K562 (cell line): ENCODE results near the gene IGFL1. TPM values are rescaled to one million over a fixed set of nuclear protein-coding genes. Genes with fewer than 3 reads are reported as not detected.

Experiments used
- ATF7 ChIP-seq: fragments of 450-650 bp; IDR thresholded peaks from 2 replicates; pipeline ENCODE4 v1.7.1; 2014; ENCODE audit warnings: mild to moderate bottlenecking, moderate library complexity
- CTBP1 ChIP-seq: fragments of 450-650 bp; IDR thresholded peaks from 2 replicates; pipeline ENCODE4 v1.6.1; 2016; ENCODE audit warnings: borderline replicate concordance
- ERF ChIP-seq: fragments of 450-650 bp; formaldehyde crosslinking; IDR thresholded peaks from 2 replicates; pipeline ENCODE4 v1.4.0; 2020; ENCODE audit warnings: mild to moderate bottlenecking, mixed read lengths
- FIP1L1 ChIP-seq: fragments of 200-400 bp; formaldehyde crosslinking; IDR thresholded peaks from 2 replicates; pipeline ENCODE4 v1.6.1; 2018; ENCODE audit warnings: mild to moderate bottlenecking, low read depth, low read length; ENCODE audit not compliant: poor library complexity, severe bottlenecking
- GABPB1 ChIP-seq: sonication (generic); formaldehyde crosslinking; IDR thresholded peaks from 2 replicates; pipeline ENCODE4 v1.8.0; 2022; ENCODE audit warnings: mild to moderate bottlenecking, missing genetic modification reagents
- HEY1 ChIP-seq: fragments of 250-450 bp; sonication (Bioruptor Pico); IDR thresholded peaks from 2 replicates; pipeline ENCODE4 v1.5.0; 2020; ENCODE audit warnings: mild to moderate bottlenecking, moderate library complexity, borderline replicate concordance
- KHSRP ChIP-seq: fragments of 450-650 bp; IDR thresholded peaks from 2 replicates; pipeline ENCODE4 v1.6.1; 2017
- PHF8 ChIP-seq: fragments of 200-600 bp; sonication (generic); IDR thresholded peaks from 2 replicates; pipeline ENCODE4 v1.6.1; 2012; ENCODE audit warnings: mixed run types, mild to moderate bottlenecking, inconsistent platforms, low read length, moderate library complexity, borderline replicate concordance
- RBFOX2 ChIP-seq: fragments of 200-400 bp; formaldehyde crosslinking; IDR thresholded peaks from 2 replicates; pipeline ENCODE4 v1.6.1; 2017; ENCODE audit warnings: low read depth, mild to moderate bottlenecking, low read length, moderate library complexity
- RCOR1 ChIP-seq, 2 experiments: IDR thresholded peaks; 2 replicates each; pipeline ENCODE4 v1.6.1; 2012; ENCODE audit warnings: low read depth in 2 of 2, low read length in 2 of 2, borderline replicate concordance in 1 of 2, improper control_type of control experiment in 1 of 2
- SIX5 ChIP-seq, 2 experiments: IDR thresholded peaks; 2 replicates each; pipeline ENCODE4 v1.6.1; 2011; ENCODE audit warnings: low read length in 2 of 2, borderline replicate concordance in 1 of 2, low read depth in 1 of 2, mild to moderate bottlenecking in 1 of 2, moderate library complexity in 1 of 2; ENCODE audit not compliant: insufficient read depth in 1 of 2
- SRF ChIP-seq, 2 experiments: fragments of 250-450, 450-650 bp in 1 of 2; sonication (Bioruptor Pico) in 1 of 2; sonication (generic) in 1 of 2; formaldehyde crosslinking; IDR thresholded peaks; 2 replicates each; pipeline versions ENCODE4 v1.5.0 to v1.5.1; 2020 to 2022; ENCODE audit warnings: mild to moderate bottlenecking in 1 of 2, missing genetic modification reagents in 1 of 2
- SUPT5H ChIP-seq: fragments of 450-650 bp; IDR thresholded peaks from 2 replicates; pipeline ENCODE4 v1.6.1; 2016
- TAL1 ChIP-seq: fragments of 450-650 bp; IDR thresholded peaks from 2 replicates; pipeline ENCODE4 v1.6.1; 2016; ENCODE audit warnings: mild to moderate bottlenecking
- ZNF316 ChIP-seq: fragments of 450-650 bp; IDR thresholded peaks from 2 replicates; pipeline ENCODE4 v1.6.1; 2016
- ZNF444 ChIP-seq: fragments of 250-450 bp; sonication (Bioruptor Pico); IDR thresholded peaks from 2 replicates; pipeline ENCODE4 v1.4.0; 2020; ENCODE audit warnings: mild to moderate bottlenecking, moderate library complexity
- ZNF551 ChIP-seq: fragments of 250-450 bp; sonication (Bioruptor Pico); IDR thresholded peaks from 2 replicates; pipeline ENCODE4 v1.5.0; 2021; ENCODE audit warnings: mild to moderate bottlenecking, moderate library complexity
- ZNF696 ChIP-seq: fragments of 250-450 bp; sonication (Bioruptor Pico); conservative IDR thresholded peaks from 2 replicates; pipeline ENCODE4 v1.4.0; 2020; ENCODE audit warnings: mild to moderate bottlenecking, moderate library complexity
- polyA plus RNA-seq, 8 experiments: library from polyadenylated mRNA; depleted of rRNA in 4 of 8; stranded (reverse) in 5 of 8; unstranded in 3 of 8; fragments of >200 nt; fragmentation: Nextera tagmentation in 2 of 8; fragmentation: Illumina TruSeq in 1 of 8; extraction: Ambion mirVana in 2 of 8; extraction: Trizol in 1 of 8; gene quantifications; 2 replicates each; pipeline versions ENCODE4 v1.2.1 to v1.2.3, GENCODE V29; 2011 to 2014; ENCODE audit warnings: inconsistent platforms in 1 of 8, missing spikeins in 1 of 8
- total RNA-seq, 7 experiments: library from RNA; depleted of rRNA in 6 of 7; stranded (reverse); fragments of >200 nt in 6 of 7; fragmentation: Illumina TruSeq in 2 of 7; extraction: Trizol in 2 of 7; gene quantifications; 2 replicates each; pipeline versions ENCODE4 v1.2.1 to v1.2.3, GENCODE V29; 2011 to 2021; ENCODE audit warnings: low replicate concordance in 1 of 7
- TF ChIP-seq, protein P1 (sequence below): fragments of 250-450 bp; sonication (Bioruptor Pico); IDR thresholded peaks from 2 replicates; pipeline ENCODE4 v1.5.0; 2021
- TF ChIP-seq, protein P2 (sequence below), 2 experiments: fragments of 450-650 bp in 1 of 2; sonication (generic) in 1 of 2; formaldehyde crosslinking in 1 of 2; IDR thresholded peaks in 1 of 2; conservative IDR thresholded peaks in 1 of 2; 2 replicates each; pipeline versions ENCODE4 v1.6.1 to v1.8.1; 2016 to 2023; ENCODE audit warnings: mild to moderate bottlenecking in 2 of 2, moderate library complexity in 2 of 2, inconsistent platforms in 1 of 2, missing genetic modification reagents in 1 of 2
- TF ChIP-seq, protein P3 (sequence below): sonication (generic); formaldehyde crosslinking; IDR thresholded peaks from 2 replicates; pipeline ENCODE4 v1.8.0; 2022; ENCODE audit warnings: missing genetic modification reagents, mild to moderate bottlenecking, borderline replicate concordance
- TF ChIP-seq, protein P4 (sequence below): fragments of 450-650 bp; formaldehyde crosslinking; conservative IDR thresholded peaks from 2 replicates; pipeline ENCODE4 v1.4.0; 2022; ENCODE audit warnings: mild to moderate bottlenecking, missing genetic modification characterization
- TF ChIP-seq, protein P5 (sequence below): fragments of 250-450 bp; sonication (Bioruptor Pico); IDR thresholded peaks from 2 replicates; pipeline ENCODE4 v1.8.0; 2022; ENCODE audit warnings: inconsistent platforms

Gene IGFL1
- total and polyA plus RNA-seq, 9 of the 15 experiments (the other 6 are each of a cell fraction or from before 2014, with no cell fraction given), result not detected

DNA sequence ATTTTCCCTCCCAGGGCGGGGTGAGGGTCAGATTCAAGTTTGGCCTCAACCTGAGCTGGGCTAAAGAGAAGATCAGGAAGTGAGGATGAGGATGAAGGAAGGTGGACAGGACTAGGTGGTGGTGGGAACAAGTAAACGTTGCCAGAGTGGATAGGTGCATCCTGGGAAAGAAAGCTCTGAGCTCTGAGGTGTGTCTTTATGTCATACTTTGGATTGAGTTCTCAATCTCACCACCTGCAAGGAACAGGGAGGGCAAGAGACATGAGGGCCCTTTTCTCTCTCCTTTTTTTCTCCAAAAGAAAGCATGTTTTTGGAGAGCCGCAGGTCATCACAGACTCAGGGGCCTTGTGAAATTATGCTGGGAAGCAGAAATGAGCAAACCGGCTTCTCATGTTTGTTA is 38.2 kb upstream of the IGFL1 start (continued):
- TF ChIP-seq CTBP1 (no peak), SRF (CRISPR knock-in tag; IDR thresholded peaks at IDR 0.05) (no peak), PHF8 (no peak), ATF7 (no peak), FIP1L1 (no peak), ZNF444 (no peak), ZNF316 (no peak), KHSRP (no peak), HEY1 (CRISPR knock-in tag) (peak; percentile 87), RBFOX2 (no peak), GABPB1 (CRISPR knock-in tag) (no peak), ZNF696 (peak; percentile 82; the same call in 1 of the 2 replicates), TAL1 (no peak), SUPT5H (no peak), SIX5 (IDR thresholded peaks at IDR 0.05; ENCODE audit: borderline replicate concordance in 1 of 2, insufficient read depth in 1 of 2, low read depth in 1 of 2, low read length in 2 of 2) (no peak), RCOR1 (IDR thresholded peaks at IDR 0.05; ENCODE audit: borderline replicate concordance in 1 of 2, low read depth in 2 of 2, low read length in 2 of 2) (no peak), ERF (CRISPR knock-in tag) (no peak), ZNF551 (CRISPR knock-in tag) (peak; percentile 86; the same call in 1 of the 2 replicates)
- TF ChIP-seq, protein P1, sequence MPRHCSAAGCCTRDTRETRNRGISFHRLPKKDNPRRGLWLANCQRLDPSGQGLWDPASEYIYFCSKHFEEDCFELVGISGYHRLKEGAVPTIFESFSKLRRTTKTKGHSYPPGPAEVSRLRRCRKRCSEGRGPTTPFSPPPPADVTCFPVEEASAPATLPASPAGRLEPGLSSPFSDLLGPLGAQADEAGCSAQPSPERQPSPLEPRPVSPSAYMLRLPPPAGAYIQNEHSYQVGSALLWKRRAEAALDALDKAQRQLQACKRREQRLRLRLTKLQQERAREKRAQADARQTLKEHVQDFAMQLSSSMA (CRISPR knock-in tag), result no peak
- TF ChIP-seq, protein P2, sequence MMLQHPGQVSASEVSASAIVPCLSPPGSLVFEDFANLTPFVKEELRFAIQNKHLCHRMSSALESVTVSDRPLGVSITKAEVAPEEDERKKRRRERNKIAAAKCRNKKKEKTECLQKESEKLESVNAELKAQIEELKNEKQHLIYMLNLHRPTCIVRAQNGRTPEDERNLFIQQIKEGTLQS (IDR thresholded peaks at IDR 0.05), result no peak
- TF ChIP-seq, protein P2 (CRISPR knock-in tag; conservative IDR thresholded peaks at IDR 0.05), result no peak
- TF ChIP-seq, protein P3, sequence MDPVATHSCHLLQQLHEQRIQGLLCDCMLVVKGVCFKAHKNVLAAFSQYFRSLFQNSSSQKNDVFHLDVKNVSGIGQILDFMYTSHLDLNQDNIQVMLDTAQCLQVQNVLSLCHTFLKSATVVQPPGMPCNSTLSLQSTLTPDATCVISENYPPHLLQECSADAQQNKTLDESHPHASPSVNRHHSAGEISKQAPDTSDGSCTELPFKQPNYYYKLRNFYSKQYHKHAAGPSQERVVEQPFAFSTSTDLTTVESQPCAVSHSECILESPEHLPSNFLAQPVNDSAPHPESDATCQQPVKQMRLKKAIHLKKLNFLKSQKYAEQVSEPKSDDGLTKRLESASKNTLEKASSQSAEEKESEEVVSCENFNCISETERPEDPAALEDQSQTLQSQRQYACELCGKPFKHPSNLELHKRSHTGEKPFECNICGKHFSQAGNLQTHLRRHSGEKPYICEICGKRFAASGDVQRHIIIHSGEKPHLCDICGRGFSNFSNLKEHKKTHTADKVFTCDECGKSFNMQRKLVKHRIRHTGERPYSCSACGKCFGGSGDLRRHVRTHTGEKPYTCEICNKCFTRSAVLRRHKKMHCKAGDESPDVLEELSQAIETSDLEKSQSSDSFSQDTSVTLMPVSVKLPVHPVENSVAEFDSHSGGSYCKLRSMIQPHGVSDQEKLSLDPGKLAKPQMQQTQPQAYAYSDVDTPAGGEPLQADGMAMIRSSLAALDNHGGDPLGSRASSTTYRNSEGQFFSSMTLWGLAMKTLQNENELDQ (CRISPR knock-in tag), result no peak
- TF ChIP-seq, protein P4, sequence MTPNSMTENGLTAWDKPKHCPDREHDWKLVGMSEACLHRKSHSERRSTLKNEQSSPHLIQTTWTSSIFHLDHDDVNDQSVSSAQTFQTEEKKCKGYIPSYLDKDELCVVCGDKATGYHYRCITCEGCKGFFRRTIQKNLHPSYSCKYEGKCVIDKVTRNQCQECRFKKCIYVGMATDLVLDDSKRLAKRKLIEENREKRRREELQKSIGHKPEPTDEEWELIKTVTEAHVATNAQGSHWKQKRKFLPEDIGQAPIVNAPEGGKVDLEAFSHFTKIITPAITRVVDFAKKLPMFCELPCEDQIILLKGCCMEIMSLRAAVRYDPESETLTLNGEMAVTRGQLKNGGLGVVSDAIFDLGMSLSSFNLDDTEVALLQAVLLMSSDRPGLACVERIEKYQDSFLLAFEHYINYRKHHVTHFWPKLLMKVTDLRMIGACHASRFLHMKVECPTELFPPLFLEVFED (CRISPR knock-in tag), result no peak
- TF ChIP-seq, protein P5, sequence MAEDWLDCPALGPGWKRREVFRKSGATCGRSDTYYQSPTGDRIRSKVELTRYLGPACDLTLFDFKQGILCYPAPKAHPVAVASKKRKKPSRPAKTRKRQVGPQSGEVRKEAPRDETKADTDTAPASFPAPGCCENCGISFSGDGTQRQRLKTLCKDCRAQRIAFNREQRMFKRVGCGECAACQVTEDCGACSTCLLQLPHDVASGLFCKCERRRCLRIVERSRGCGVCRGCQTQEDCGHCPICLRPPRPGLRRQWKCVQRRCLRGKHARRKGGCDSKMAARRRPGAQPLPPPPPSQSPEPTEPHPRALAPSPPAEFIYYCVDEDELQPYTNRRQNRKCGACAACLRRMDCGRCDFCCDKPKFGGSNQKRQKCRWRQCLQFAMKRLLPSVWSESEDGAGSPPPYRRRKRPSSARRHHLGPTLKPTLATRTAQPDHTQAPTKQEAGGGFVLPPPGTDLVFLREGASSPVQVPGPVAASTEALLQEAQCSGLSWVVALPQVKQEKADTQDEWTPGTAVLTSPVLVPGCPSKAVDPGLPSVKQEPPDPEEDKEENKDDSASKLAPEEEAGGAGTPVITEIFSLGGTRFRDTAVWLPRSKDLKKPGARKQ (CRISPR knock-in tag), result no peak
